Measurements from ENCODE around the gene ARHGAP40. TPM values are rescaled to one million over a fixed set of nuclear protein-coding genes. Genes with fewer than 3 reads are reported as not detected.
A peak's percentile ranks its signal among the peaks of the same experiment; 100 is the strongest.

ARHGAP40 gene
- total and polyA plus RNA-seq, 9 of the 15 experiments (the other 6 are each of a cell fraction or from before 2014, with no cell fraction given): not detected

DNA sequence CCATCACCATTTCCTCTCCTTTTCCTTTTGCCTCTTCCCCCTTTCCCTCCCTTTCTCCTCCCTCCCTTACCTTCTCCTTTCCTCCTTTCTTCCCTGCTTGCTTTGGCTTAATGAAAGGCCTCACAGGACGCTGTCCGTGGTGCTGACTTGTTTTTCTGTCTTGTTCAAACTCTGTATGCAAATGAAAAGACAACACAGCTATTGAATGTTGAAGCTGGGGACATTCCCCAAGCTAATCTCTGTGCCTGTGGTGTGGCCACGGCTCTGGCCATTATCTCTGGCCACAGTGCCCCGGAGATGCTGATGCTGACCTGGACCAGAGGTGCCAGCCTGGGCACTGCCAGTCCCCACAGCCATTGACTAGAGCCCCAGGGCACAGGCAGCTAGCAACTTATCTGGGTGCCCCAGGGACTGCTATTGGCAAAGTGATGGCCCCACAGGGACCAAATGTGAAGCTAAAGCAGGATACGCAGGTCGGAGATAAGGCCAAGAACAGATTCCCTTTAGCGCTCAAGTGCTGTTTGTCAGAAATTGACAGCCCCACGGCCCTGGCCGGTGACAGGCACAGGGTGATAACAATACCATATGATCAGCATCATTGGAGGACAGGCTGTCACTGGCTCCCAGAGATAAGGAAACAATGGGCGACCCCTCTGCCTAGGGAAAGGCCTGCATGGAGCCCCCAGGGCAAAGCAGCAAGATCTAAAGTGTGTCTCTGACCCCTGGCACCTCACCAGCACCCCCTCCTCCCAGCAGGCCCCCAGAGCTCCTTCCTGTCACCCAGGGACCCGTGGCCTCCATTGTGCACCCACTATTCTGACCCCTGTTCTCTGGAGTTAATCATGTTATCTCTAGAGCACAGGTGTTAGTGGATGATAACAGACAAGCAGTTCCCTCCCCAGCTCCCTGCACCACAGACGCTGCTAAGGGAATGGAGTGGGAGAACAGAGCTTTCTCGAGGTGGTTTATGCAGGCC lies 91.1 kb downstream of the ARHGAP40 start (continued):
- TF ChIP-seq, protein P1, sequence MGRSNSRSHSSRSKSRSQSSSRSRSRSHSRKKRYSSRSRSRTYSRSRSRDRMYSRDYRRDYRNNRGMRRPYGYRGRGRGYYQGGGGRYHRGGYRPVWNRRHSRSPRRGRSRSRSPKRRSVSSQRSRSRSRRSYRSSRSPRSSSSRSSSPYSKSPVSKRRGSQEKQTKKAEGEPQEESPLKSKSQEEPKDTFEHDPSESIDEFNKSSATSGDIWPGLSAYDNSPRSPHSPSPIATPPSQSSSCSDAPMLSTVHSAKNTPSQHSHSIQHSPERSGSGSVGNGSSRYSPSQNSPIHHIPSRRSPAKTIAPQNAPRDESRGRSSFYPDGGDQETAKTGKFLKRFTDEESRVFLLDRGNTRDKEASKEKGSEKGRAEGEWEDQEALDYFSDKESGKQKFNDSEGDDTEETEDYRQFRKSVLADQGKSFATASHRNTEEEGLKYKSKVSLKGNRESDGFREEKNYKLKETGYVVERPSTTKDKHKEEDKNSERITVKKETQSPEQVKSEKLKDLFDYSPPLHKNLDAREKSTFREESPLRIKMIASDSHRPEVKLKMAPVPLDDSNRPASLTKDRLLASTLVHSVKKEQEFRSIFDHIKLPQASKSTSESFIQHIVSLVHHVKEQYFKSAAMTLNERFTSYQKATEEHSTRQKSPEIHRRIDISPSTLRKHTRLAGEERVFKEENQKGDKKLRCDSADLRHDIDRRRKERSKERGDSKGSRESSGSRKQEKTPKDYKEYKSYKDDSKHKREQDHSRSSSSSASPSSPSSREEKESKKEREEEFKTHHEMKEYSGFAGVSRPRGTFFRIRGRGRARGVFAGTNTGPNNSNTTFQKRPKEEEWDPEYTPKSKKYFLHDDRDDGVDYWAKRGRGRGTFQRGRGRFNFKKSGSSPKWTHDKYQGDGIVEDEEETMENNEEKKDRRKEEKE (IDR thresholded peaks at IDR 0.05; ENCODE audit: borderline replicate concordance in 1 of 2, control insufficient read depth in 1 of 2, low read depth in 2 of 2, low read length in 1 of 2): peak in 1 of 2 experiments; percentile 70; a peak in 1 of 4 replicates
- no peak for TF ChIP-seq MED1 (CRISPR knock-in tag; IDR thresholded peaks at IDR 0.05; ENCODE audit: borderline replicate concordance)
- TF ChIP-seq THRAP3 (IDR thresholded peaks at IDR 0.05; ENCODE audit: borderline replicate concordance): no peak
- TF ChIP-seq, protein P2, sequence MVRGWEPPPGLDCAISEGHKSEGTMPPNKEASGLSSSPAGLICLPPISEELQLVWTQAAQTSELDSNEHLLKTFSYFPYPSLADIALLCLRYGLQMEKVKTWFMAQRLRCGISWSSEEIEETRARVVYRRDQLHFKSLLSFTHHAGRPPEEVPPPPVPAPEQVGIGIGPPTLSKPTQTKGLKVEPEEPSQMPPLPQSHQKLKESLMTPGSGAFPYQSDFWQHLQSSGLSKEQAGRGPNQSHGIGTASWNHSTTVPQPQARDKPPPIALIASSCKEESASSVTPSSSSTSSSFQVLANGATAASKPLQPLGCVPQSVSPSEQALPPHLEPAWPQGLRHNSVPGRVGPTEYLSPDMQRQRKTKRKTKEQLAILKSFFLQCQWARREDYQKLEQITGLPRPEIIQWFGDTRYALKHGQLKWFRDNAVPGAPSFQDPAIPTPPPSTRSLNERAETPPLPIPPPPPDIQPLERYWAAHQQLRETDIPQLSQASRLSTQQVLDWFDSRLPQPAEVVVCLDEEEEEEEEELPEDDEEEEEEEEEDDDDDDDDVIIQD (CRISPR knock-in tag; IDR thresholded peaks at IDR 0.05): no peak
- no peak for TF ChIP-seq RBM17 (IDR thresholded peaks at IDR 0.05; ENCODE audit: borderline replicate concordance, low read depth, low read length)
- no peak for TF ChIP-seq PHTF2 (CRISPR knock-in tag; IDR thresholded peaks at IDR 0.05)
- TF ChIP-seq FOXO4 (CRISPR knock-in tag; IDR thresholded peaks at IDR 0.05): no peak
- no peak for TF ChIP-seq HDAC6 (IDR thresholded peaks at IDR 0.05; ENCODE audit: low read depth, low read length)
- TF ChIP-seq TCF7L2 (IDR thresholded peaks at IDR 0.05; ENCODE audit: low read depth, low read length): no peak
- no peak for TF ChIP-seq SIN3A (IDR thresholded peaks at IDR 0.05; ENCODE audit: borderline replicate concordance in 2 of 2, control insufficient read depth in 1 of 2, low read depth in 2 of 2, low read length in 2 of 2)
- no peak for TF ChIP-seq SIRT6 (IDR thresholded peaks at IDR 0.05; ENCODE audit: low read depth, low read length)
- TF ChIP-seq, protein P3, sequence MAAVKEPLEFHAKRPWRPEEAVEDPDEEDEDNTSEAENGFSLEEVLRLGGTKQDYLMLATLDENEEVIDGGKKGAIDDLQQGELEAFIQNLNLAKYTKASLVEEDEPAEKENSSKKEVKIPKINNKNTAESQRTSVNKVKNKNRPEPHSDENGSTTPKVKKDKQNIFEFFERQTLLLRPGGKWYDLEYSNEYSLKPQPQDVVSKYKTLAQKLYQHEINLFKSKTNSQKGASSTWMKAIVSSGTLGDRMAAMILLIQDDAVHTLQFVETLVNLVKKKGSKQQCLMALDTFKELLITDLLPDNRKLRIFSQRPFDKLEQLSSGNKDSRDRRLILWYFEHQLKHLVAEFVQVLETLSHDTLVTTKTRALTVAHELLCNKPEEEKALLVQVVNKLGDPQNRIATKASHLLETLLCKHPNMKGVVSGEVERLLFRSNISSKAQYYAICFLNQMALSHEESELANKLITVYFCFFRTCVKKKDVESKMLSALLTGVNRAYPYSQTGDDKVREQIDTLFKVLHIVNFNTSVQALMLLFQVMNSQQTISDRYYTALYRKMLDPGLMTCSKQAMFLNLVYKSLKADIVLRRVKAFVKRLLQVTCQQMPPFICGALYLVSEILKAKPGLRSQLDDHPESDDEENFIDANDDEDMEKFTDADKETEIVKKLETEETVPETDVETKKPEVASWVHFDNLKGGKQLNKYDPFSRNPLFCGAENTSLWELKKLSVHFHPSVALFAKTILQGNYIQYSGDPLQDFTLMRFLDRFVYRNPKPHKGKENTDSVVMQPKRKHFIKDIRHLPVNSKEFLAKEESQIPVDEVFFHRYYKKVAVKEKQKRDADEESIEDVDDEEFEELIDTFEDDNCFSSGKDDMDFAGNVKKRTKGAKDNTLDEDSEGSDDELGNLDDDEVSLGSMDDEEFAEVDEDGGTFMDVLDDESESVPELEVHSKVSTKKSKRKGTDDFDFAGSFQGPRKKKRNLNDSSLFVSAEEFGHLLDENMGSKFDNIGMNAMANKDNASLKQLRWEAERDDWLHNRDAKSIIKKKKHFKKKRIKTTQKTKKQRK (IDR thresholded peaks at IDR 0.05; ENCODE audit: borderline replicate concordance, low read depth, low read length): no peak
- TF ChIP-seq MAFG (tag; conservative IDR thresholded peaks at IDR 0.05): no peak
- no peak for TF ChIP-seq MYBL2 (IDR thresholded peaks at IDR 0.05; ENCODE audit: low read depth)
- no peak for TF ChIP-seq MYBL2 (CRISPR knock-in tag; IDR thresholded peaks at IDR 0.05; ENCODE audit: borderline replicate concordance)
- TF ChIP-seq GTF2A2 (tag; IDR thresholded peaks at IDR 0.05): no peak

Data from K562 (cell line).